Islet of Langerhans (tissue), 1 donor: ENCODE results near the gene ASAP2.

ENCODE experiments used
- FAIRE-seq: peaks from one replicate; lab custom pipeline; 2011; peaks lifted over from hg19 to GRCh38; lab: Jason Lieb, UNC

Gene ASAP2

GRCh38 chr2:9205963-9206948 lies at the start of gene ASAP2:
TSS of gene ASAP2 (plus strand) at chr2:9206812. CDS start at chr2:9207105, 293 bp downstream.
- no peak for FAIRE-seq

- FAIRE-seq: no peak
Measured at GRCh38 chr2:9158786-9159779, 47.5 kb upstream of the ASAP2 start.

- FAIRE-seq: no peak
Measured at GRCh38 chr2:9160732-9161131, 45.9 kb upstream of the ASAP2 start.

GRCh38 chr2:9162841-9163240 lies 43.8 kb upstream of the ASAP2 start:
- FAIRE-seq: no peak

- FAIRE-seq: no peak
Measured at GRCh38 chr2:9163306-9164111, 43.1 kb upstream of the ASAP2 start.

- FAIRE-seq: no peak
Measured at GRCh38 chr2:9164112-9164608, 42.5 kb upstream of the ASAP2 start.

- FAIRE-seq: no peak
Measured at GRCh38 chr2:9165625-9166024, 41.0 kb upstream of the ASAP2 start.

GRCh38 chr2:9166579-9167377 lies 39.8 kb upstream of the ASAP2 start:
- FAIRE-seq: no peak

- FAIRE-seq: no peak
Measured at GRCh38 chr2:9167718-9168657, 38.6 kb upstream of the ASAP2 start.

GRCh38 chr2:9168821-9169221 lies 37.8 kb upstream of the ASAP2 start:
- FAIRE-seq: no peak

GRCh38 chr2:9169349-9170107 lies 37.1 kb upstream of the ASAP2 start:
- FAIRE-seq: no peak

- no peak for FAIRE-seq
Measured at GRCh38 chr2:9170458-9171130, 36.0 kb upstream of the ASAP2 start.

- FAIRE-seq: no peak
Measured at GRCh38 chr2:9174771-9175437, 31.7 kb upstream of the ASAP2 start.

GRCh38 chr2:9178110-9178903 lies 28.3 kb upstream of the ASAP2 start:
- FAIRE-seq: no peak

GRCh38 chr2:9178904-9179571 lies 27.6 kb upstream of the ASAP2 start:
- no peak for FAIRE-seq

- FAIRE-seq: no peak
Measured at GRCh38 chr2:9179572-9180201, 26.9 kb upstream of the ASAP2 start.
